Left ventricle myocardium inferior (tissue), 1 donor: ENCODE data around the gene PLGRKT. TPM values are rescaled to one million over a fixed set of nuclear protein-coding genes. Genes with fewer than 3 reads are reported as not detected.
"Not testable (repeated sequence)": the region's sequence is repeated elsewhere in the genome, so short reads cannot be mapped to it uniquely, and the experiment has no call there.

Experiments used
- DNase-seq: peaks from one replicate; pipeline ENCODE4 v3.0.0-alpha.2; 2020
- H3K27ac ChIP-seq: fragments of 200-600 bp; replicated peaks from 2 replicates; pipeline ENCODE4 v1.8.0; 2021
- H3K27me3 ChIP-seq: fragments of 200-600 bp; 2 replicates; pipeline ENCODE4 v1.8.0; 2021; ENCODE audit warnings: low read depth
- H3K36me3 ChIP-seq: fragments of 200-600 bp; 2 replicates; pipeline ENCODE4 v1.8.0; 2021
- H3K4me1 ChIP-seq: fragments of 200-600 bp; 2 replicates; pipeline ENCODE4 v1.8.0; 2021
- H3K4me3 ChIP-seq: fragments of 200-600 bp; 2 replicates; pipeline ENCODE4 v1.8.0; 2021; ENCODE audit warnings: mild to moderate bottlenecking, moderate library complexity
- H3K9me3 ChIP-seq: fragments of 200-600 bp; replicated peaks from 2 replicates; pipeline ENCODE4 v1.8.0; 2021
- intact Hi-C: fragments of 100-400 bp; cut with micrococcal nuclease; formaldehyde crosslinking; loops from one replicate; pipeline ENCODE4 v1.11.0; 2022
- total RNA-seq: library from RNA; stranded (reverse); fragmentation: NEBNext Ultra II Directional; extraction: Animal tissue kit (Norgen Biotek cat#: 25700); gene quantifications from one replicate; pipeline ENCODE4 v1.2.1, GENCODE V29; 2021
- TF ChIP-seq, protein P1 (sequence below): fragments of 200-600 bp; IDR thresholded peaks from 2 replicates; pipeline ENCODE4 v1.8.0; 2021; ENCODE audit warnings: antibody characterized with exemption, mild to moderate bottlenecking, borderline replicate concordance
- donor health status: DM: no; HTN: yes; CAD: no; lungs with severe emphysema.

PLGRKT gene
- total RNA-seq, 1 donor from 2014 or later, result 34.3 TPM

DNA sequence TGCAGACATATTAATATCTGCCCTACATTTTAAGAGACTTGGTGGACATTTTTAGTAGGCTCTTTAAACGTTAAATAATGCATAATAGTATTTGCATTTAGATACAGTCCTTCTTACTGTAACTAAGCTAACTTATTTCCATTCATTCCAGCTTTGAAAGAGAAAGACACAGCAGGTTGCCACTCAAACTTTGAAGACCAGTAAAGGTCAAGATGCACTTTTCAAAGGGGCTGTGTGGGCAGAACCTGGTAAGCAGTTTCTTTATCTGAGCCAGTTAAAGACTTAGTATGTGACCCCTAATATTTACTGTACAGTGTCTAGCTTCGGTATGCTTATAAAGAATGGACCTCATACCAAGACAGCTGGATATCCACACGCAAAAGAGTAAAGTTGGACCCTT is 20.8 kb downstream of the PLGRKT start:
- H3K27me3 ChIP-seq, result no peaks in the 10 kb centered on the region
- intact Hi-C loops, result no loop called here
- no peak overlapping the region for H3K4me3 ChIP-seq
- no peak overlapping the region for H3K27ac ChIP-seq
- H3K9me3 ChIP-seq, result peaks cover 13% of the 10 kb centered on the region
- H3K4me1 ChIP-seq, result no peaks in the 10 kb centered on the region
- peaks cover 17% of the 10 kb centered on the region for H3K36me3 ChIP-seq
- TF ChIP-seq, protein P1, sequence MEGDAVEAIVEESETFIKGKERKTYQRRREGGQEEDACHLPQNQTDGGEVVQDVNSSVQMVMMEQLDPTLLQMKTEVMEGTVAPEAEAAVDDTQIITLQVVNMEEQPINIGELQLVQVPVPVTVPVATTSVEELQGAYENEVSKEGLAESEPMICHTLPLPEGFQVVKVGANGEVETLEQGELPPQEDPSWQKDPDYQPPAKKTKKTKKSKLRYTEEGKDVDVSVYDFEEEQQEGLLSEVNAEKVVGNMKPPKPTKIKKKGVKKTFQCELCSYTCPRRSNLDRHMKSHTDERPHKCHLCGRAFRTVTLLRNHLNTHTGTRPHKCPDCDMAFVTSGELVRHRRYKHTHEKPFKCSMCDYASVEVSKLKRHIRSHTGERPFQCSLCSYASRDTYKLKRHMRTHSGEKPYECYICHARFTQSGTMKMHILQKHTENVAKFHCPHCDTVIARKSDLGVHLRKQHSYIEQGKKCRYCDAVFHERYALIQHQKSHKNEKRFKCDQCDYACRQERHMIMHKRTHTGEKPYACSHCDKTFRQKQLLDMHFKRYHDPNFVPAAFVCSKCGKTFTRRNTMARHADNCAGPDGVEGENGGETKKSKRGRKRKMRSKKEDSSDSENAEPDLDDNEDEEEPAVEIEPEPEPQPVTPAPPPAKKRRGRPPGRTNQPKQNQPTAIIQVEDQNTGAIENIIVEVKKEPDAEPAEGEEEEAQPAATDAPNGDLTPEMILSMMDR, result no peak
- DNase-seq, result no peak

- DNase-seq, result no peak
These were observed 29.1 kb downstream of the PLGRKT start for GRCh38 chr9:5408596-5408995.

GRCh38 chr9:5402217-5402616 is 35.5 kb downstream of the PLGRKT start:
- H3K27ac ChIP-seq, result no peak overlapping the region
- H3K27me3 ChIP-seq, result no peaks in the 10 kb centered on the region
- TF ChIP-seq, protein P1, result no peak
- no peak overlapping the region for H3K4me3 ChIP-seq
- no peaks in the 10 kb centered on the region for H3K36me3 ChIP-seq
- intact Hi-C loops, result no loop called here
- no peaks in the 10 kb centered on the region for H3K4me1 ChIP-seq
- peaks cover 23% of the 10 kb centered on the region for H3K9me3 ChIP-seq
- DNase-seq, result no peak

More at GRCh38 chr9:5408596-5408995, 29.1 kb downstream of the PLGRKT start:
- H3K4me3 ChIP-seq, result no peak overlapping the region
- no peaks in the 10 kb centered on the region for H3K27me3 ChIP-seq
- H3K9me3 ChIP-seq, result peaks cover 47% of the 10 kb centered on the region
- TF ChIP-seq, protein P1, result no peak
- H3K36me3 ChIP-seq, result peaks cover 29% of the 10 kb centered on the region
- no peaks in the 10 kb centered on the region for H3K4me1 ChIP-seq
- intact Hi-C loops, result no loop called here
- H3K27ac ChIP-seq, result no peak overlapping the region

GRCh38 chr9:5397547-5397946 is 40.2 kb downstream of the PLGRKT start:
- H3K36me3 ChIP-seq, intact Hi-C loops, H3K4me1 ChIP-seq, H3K27ac ChIP-seq, H3K4me3 ChIP-seq, H3K9me3 ChIP-seq, H3K27me3 ChIP-seq, DNase-seq: not testable (repeated sequence)

DNA sequence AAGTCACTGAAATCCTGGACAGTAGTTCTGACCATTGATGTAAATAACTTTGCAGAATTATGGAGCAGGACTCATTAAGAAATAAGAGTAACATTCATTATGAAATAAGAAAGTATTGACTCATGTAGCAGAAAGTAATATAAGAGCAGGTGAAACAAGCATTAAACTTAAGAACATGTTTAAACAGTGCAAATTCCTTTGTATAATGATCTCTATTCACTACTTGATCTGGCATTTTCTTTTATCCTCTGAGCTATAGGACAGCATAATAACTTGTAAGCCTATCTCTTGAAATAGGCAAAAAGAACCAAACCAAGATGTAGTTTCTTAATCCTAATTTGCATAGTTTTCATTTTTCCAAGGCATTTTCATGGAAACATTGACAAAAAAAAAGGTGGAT is 42.3 kb downstream of the PLGRKT start:
- no peaks in the 10 kb centered on the region for H3K4me1 ChIP-seq

GRCh38 chr9:5393976-5394375 is 43.7 kb downstream of the PLGRKT start:
- intact Hi-C loops, DNase-seq, H3K4me3 ChIP-seq, H3K9me3 ChIP-seq, H3K27ac ChIP-seq, H3K36me3 ChIP-seq, H3K27me3 ChIP-seq, H3K4me1 ChIP-seq: not testable (repeated sequence)

More for the DNA sequence above, 42.3 kb downstream of the PLGRKT start:
- DNase-seq, result no peak
- peaks cover 5% of the 10 kb centered on the region for H3K36me3 ChIP-seq
- TF ChIP-seq, protein P1, result no peak
- intact Hi-C loops, result no loop called here
- no peak overlapping the region for H3K27ac ChIP-seq
- no peak overlapping the region for H3K4me3 ChIP-seq
- no peaks in the 10 kb centered on the region for H3K27me3 ChIP-seq
- H3K9me3 ChIP-seq, result no peaks in the 10 kb centered on the region

DNA sequence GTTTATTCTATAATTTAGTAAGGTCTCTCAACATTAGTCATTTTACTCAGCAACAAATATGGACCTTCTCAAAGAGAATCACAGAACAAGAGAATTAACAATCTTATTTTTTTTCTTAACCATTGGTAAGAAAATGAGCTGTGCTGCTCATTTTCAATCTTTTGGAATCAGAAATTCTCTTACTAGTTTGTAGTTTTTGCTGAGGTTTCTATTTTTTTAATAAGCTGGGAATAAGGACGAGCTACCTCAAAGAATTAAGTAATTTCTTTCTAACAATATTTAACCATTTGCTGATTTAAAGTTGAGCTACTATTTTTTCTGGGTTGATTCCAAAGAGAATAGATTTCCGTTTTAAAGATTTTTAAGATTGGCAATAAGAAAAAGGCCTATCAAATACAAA is 44.2 kb downstream of the PLGRKT start:
- H3K36me3 ChIP-seq, result peaks cover 5% of the 10 kb centered on the region
- no peak overlapping the region for H3K27ac ChIP-seq
- H3K27me3 ChIP-seq, result no peaks in the 10 kb centered on the region
- no peaks in the 10 kb centered on the region for H3K4me1 ChIP-seq
- no peaks in the 10 kb centered on the region for H3K9me3 ChIP-seq
- TF ChIP-seq, protein P1, result no peak
- no peak for DNase-seq
- intact Hi-C loops, result no loop called here
- H3K4me3 ChIP-seq, result no peak overlapping the region
